ENCODE data around the gene CTNNB1. TPM values are rescaled to one million over a fixed set of nuclear protein-coding genes. Genes with fewer than 3 reads are reported as not detected.

Gene CTNNB1
- total and polyA plus RNA-seq, 2 of the 4 experiments (the other 2 are of a cell fraction) = 364 to 1,677 TPM

GRCh38 chr3:41224120-41224806 lies 25.0 kb downstream of the CTNNB1 start:
- Histone ChIP-seq H3K23ac (ENCODE audit: low read depth, low read length) (peak overlapping the region; percentile 42; the same call in 1 of the 2 replicates), H2AK5ac (ENCODE audit: low read depth, low read length) (no peak overlapping the region), H3K27ac (ENCODE audit: insufficient read depth, low read length) (no peak overlapping the region), H3K18ac (ENCODE audit: low read depth, low read length) (no peak overlapping the region), H2BK5ac (ENCODE audit: low read depth, low read length, poor library complexity, severe bottlenecking) (no peak overlapping the region), H4K20me1 (ENCODE audit: insufficient read depth, low read length) (peaks cover 72% of the 10 kb centered on the region), H3K9me3 (ENCODE audit: control insufficient read depth, insufficient read depth, low read length) (no peaks in the 10 kb centered on the region), H2BK20ac (ENCODE audit: low read depth, low read length) (no peak overlapping the region), H3K56ac (ENCODE audit: extremely low read depth, insufficient read depth, low read length) (no peak overlapping the region), H3K27me3 (ENCODE audit: control insufficient read depth, insufficient read depth, low read length) (no peaks in the 10 kb centered on the region), H2BK120ac (ENCODE audit: low read depth, low read length) (no peak overlapping the region), H2AK9ac (replicated peaks; ENCODE audit: low read depth, low read length, poor library complexity) (no peak overlapping the region), H3K4me2 (ENCODE audit: low read depth, low read length) (no peak overlapping the region), H4K91ac (ENCODE audit: insufficient read depth, low read depth, low read length) (no peak overlapping the region), H3K14ac (replicated peaks; ENCODE audit: low read depth, low read length) (no peak overlapping the region; the same call in 1 of the 2 replicates), H4K8ac (ENCODE audit: low read depth in 2 of 2, low read length in 2 of 2) (no peak overlapping the region), H3K9ac (ENCODE audit: low read depth, low read length) (no peak overlapping the region), H3K4ac (ENCODE audit: low read depth, low read length) (no peak overlapping the region), H2BK15ac (ENCODE audit: low read depth, low read length) (no peak overlapping the region), H3K36me3 (ENCODE audit: control insufficient read depth, insufficient read depth, low read length) (peaks cover 26% of the 10 kb centered on the region), H3K79me1 (ENCODE audit: low read depth in 1 of 2, low read length in 2 of 2) (peaks cover 28 to 67% of the 10 kb centered on the region in 2 experiments), H3K9me1 (ENCODE audit: insufficient read depth, low read length) (peaks cover 20% of the 10 kb centered on the region), H2AFZ (replicated peaks; ENCODE audit: low read length, poor library complexity) (no peak overlapping the region), H3K4me3 (ENCODE audit: insufficient read depth, low read depth, low read length) (no peak overlapping the region), H4K5ac (ENCODE audit: low read depth, low read length) (no peak overlapping the region), H3K4me1 (ENCODE audit: control insufficient read depth, insufficient read depth, low read length) (peaks cover 14% of the 10 kb centered on the region)
- ChIA-PET CTCF (interaction anchor here (1.4 kb wide), 1 partner anchor 17 kb away, joined by 4 read pairs; no protein-coding TSS in a partner anchor), POLR2A (ENCODE audit: unreplicated experiment) (interaction anchor here (1.4 kb wide), 1 partner anchor 25 kb away, joined by 3 read pairs; the partner anchor contains the start of gene CTNNB1)
- peak; percentile 88 for DNase-seq
- intact Hi-C loops (cut with micrococcal nuclease) (no loop called here), dilution Hi-C loops (cut with HindIII; ENCODE audit: low sequenced_read_pairs, unreplicated experiment) (no loop called here), in situ Hi-C loops (cut with MboI; ENCODE audit: low sequenced_read_pairs) (loop anchor here (25.0 kb wide), 1 partner anchor 463 kb away; no protein-coding TSS in a partner anchor)
- peak; percentile 94 for ATAC-seq (ENCODE audit: low read depth)
- no TSS peak for BruUV-seq (replicated peaks)
- TF ChIP-seq RCOR1 (IDR thresholded peaks at IDR 0.05; ENCODE audit: insufficient replicate concordance, low read length) (no peak), RFX5 (IDR thresholded peaks at IDR 0.05; ENCODE audit: low read depth, low read length) (no peak), CEBPB (IDR thresholded peaks at IDR 0.05; ENCODE audit: low read depth, low read length) (peak; percentile 88), FOS (IDR thresholded peaks at IDR 0.05; ENCODE audit: low read depth, low read length) (0 out of 2 replicates have a peak, but pooled peaks have one; percentile 19)
- WGBS, 2 experiments (ENCODE audit: extremely low coverage in 2 of 2, insufficient read length in 1 of 2) = no CpG with 5 or more reads among the region's 3 CpGs
